Trophoblast cell (in vitro differentiated cells and primary cell): ENCODE measurements around the gene GLI1.
"Not testable (repeated sequence)": the region's sequence is repeated elsewhere in the genome, so short reads cannot be mapped to it uniquely, and the experiment has no call there.

Experiments
- DNase-seq, 2 donors: peaks; one replicate each; pipeline ENCODE4 v3.0.0-alpha.2; 2016
- H2AFZ ChIP-seq: 2 replicates; pipeline ENCODE4 v1.6.1; 2013; ENCODE audit warnings: low read length, moderate library complexity, mild to moderate bottlenecking; ENCODE audit not compliant: insufficient read depth, poor library complexity
- H2AK5ac ChIP-seq: 2 replicates; pipeline ENCODE4 v1.6.1; 2013; ENCODE audit warnings: mild to moderate bottlenecking, low read length
- H2BK120ac ChIP-seq: 2 replicates; pipeline ENCODE4 v1.6.1; 2013; ENCODE audit warnings: low read length, mild to moderate bottlenecking, moderate library complexity; ENCODE audit not compliant: insufficient read depth, poor library complexity
- H2BK12ac ChIP-seq: 2 replicates; pipeline ENCODE4 v1.6.1; 2013; ENCODE audit warnings: mild to moderate bottlenecking, low read length, moderate library complexity
- H2BK5ac ChIP-seq: 2 replicates; pipeline ENCODE4 v1.6.1; 2013; ENCODE audit warnings: low read length, low read depth, moderate library complexity, mild to moderate bottlenecking; ENCODE audit not compliant: poor library complexity
- H3K14ac ChIP-seq: 2 replicates; pipeline ENCODE4 v1.6.1; 2013; ENCODE audit warnings: mild to moderate bottlenecking, low read length
- H3K18ac ChIP-seq: 2 replicates; pipeline ENCODE4 v1.6.1; 2013; ENCODE audit warnings: mild to moderate bottlenecking, low read length
- H3K23ac ChIP-seq: 2 replicates; pipeline ENCODE4 v1.6.1; 2013; ENCODE audit warnings: low read length
- H3K27ac ChIP-seq: 2 replicates; pipeline ENCODE4 v1.5.1; 2013; ENCODE audit warnings: low read depth, mild to moderate bottlenecking, inconsistent platforms, low read length, moderate library complexity
- H3K27me3 ChIP-seq: 2 replicates; pipeline ENCODE4 v1.6.1; 2013; ENCODE audit warnings: inconsistent platforms, mild to moderate bottlenecking, low read length, moderate library complexity; ENCODE audit not compliant: insufficient read depth
- H3K36me3 ChIP-seq, 2 experiments: 1 replicate in 1 of 2; 2 replicates in 1 of 2; pipeline ENCODE4 v1.6.1; 2013; ENCODE audit warnings: low read length in 2 of 2, mild to moderate bottlenecking in 2 of 2, moderate library complexity in 1 of 2; ENCODE audit not compliant: insufficient read depth in 2 of 2, control insufficient read depth in 1 of 2
- H3K4ac ChIP-seq: 2 replicates; pipeline ENCODE4 v1.6.1; 2013; ENCODE audit warnings: low read depth, mild to moderate bottlenecking, low read length, moderate library complexity
- H3K4me1 ChIP-seq, 2 experiments: 1 replicate in 1 of 2; 2 replicates in 1 of 2; pipeline ENCODE4 v1.6.1; 2013; ENCODE audit warnings: low read length in 2 of 2, mild to moderate bottlenecking in 2 of 2, moderate library complexity in 1 of 2; ENCODE audit not compliant: insufficient read depth in 2 of 2, control insufficient read depth in 1 of 2
- H3K4me2 ChIP-seq: 2 replicates; pipeline ENCODE4 v1.6.1; 2013; ENCODE audit warnings: inconsistent platforms, mild to moderate bottlenecking, low read length, moderate library complexity
- H3K4me3 ChIP-seq: 2 replicates; pipeline ENCODE4 v1.5.1; 2013; ENCODE audit warnings: mild to moderate bottlenecking, low read depth, low read length, inconsistent platforms
- H3K79me1 ChIP-seq: one replicate; pipeline ENCODE4 v1.6.1; 2013; ENCODE audit warnings: low read length
- H3K79me2 ChIP-seq: 2 replicates; pipeline ENCODE4 v1.6.1; 2013; ENCODE audit warnings: low read length, mild to moderate bottlenecking; ENCODE audit not compliant: control insufficient read depth, insufficient read depth, poor library complexity
- H3K9ac ChIP-seq: 2 replicates; pipeline ENCODE4 v1.6.1; 2013; ENCODE audit warnings: mild to moderate bottlenecking, low read length
- H3K9me3 ChIP-seq: 2 replicates; pipeline ENCODE4 v1.6.1; 2013; ENCODE audit warnings: low read depth, mild to moderate bottlenecking, control low read depth, inconsistent platforms, low read length; ENCODE audit not compliant: insufficient read depth
- H4K12ac ChIP-seq: 2 replicates; pipeline ENCODE4 v1.6.1; 2013; ENCODE audit warnings: low read depth, mild to moderate bottlenecking, low read length, moderate library complexity
- H4K8ac ChIP-seq: 2 replicates; pipeline ENCODE4 v1.6.1; 2013; ENCODE audit warnings: low read depth, mild to moderate bottlenecking, low read length, moderate library complexity
- H4K91ac ChIP-seq: one replicate; pipeline ENCODE4 v1.6.1; 2013; ENCODE audit warnings: low read depth, mild to moderate bottlenecking, low read length, moderate library complexity
- WGBS: extraction: QIAGEN DNeasy Blood & Tissue Kit; methylation state at CpG from one replicate; pipeline ENCODE4 v1.1.7; 2013; ENCODE audit warnings: missing lambda C conversion rate; ENCODE audit not compliant: insufficient read length, insufficient coverage; ENCODE audit errors: extremely low coverage; 5-methylcytosine and 5-hydroxymethylcytosine counted together

GLI1 gene

DNA sequence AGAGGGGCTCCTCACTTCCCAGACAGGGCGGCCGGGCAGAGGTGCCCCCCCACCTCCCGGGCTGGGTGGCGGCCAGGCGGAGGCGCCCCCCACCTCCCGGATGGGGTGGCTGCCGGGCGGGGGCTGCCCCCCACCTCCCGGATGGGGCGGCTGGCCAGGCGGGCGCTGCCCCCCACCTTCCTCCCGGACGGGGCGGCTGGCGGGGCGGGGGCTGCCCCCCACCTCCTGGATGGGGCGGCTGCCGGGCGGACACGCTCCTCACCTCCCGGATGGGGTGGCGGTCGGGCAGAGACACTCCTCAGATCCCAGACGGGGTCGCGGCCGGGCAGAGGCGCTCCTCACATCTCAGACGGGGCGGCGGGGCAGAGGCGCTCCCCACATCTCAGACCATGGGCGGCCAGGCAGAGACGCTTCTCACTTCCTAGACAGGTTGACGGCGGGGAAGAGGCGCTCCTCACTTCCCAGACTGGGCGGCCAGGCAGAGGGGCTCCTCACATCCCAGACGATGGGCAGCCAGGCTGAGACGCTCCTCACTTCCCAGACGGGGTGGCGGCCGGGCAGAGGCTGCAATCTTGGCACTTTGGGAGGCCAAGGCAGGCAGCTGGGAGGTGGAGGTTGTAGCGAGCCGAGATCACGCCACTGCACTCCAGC is 35.6 kb downstream of the GLI1 start:
- not testable (repeated sequence) for H4K12ac ChIP-seq, H2AK5ac ChIP-seq, H3K27me3 ChIP-seq, H3K4me3 ChIP-seq, H3K9ac ChIP-seq, H2BK5ac ChIP-seq, H2AFZ ChIP-seq, H3K23ac ChIP-seq, H3K4me1 ChIP-seq, H2BK120ac ChIP-seq, H2BK12ac ChIP-seq, H3K9me3 ChIP-seq, H4K91ac ChIP-seq, H3K79me1 ChIP-seq, H3K4ac ChIP-seq, H3K79me2 ChIP-seq, H3K14ac ChIP-seq, H3K4me2 ChIP-seq, DNase-seq, H3K27ac ChIP-seq, H4K8ac ChIP-seq, H3K18ac ChIP-seq
- peaks cover 46 to 61% of the 10 kb centered on the region in 2 experiments for H3K36me3 ChIP-seq
- no CpG with 5 or more reads among the region's 48 CpGs for WGBS

DNA sequence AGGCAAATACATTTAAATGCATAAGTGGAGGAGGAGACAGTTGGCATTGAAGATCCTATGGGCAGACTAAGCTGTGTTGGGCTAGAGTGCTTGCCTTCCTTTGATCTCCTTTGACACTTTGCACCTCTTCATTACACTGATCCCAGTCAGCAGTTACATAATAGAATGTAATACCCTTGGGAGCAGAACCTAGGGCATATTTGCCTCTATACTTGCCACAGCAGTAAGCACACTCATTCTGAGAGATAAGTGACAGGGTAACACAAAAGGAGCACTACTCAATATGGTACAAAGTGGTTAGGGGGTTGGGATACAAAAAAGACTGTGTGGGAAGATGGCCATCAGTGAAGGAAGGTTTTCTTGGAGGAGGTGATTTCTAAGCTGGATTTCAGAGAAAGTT is 37.2 kb downstream of the GLI1 start:
- no peak overlapping the region for H2BK5ac ChIP-seq
- H4K8ac ChIP-seq, result no peak overlapping the region
- no peak overlapping the region for H3K9ac ChIP-seq
- H2BK120ac ChIP-seq, result no peak overlapping the region
- no peak overlapping the region for H2BK12ac ChIP-seq
- H3K9me3 ChIP-seq, result no peaks in the 10 kb centered on the region
- no peak overlapping the region for H3K14ac ChIP-seq
- H3K4me3 ChIP-seq, result no peak overlapping the region
- no peak overlapping the region for H3K4me2 ChIP-seq
- no peak overlapping the region for H4K91ac ChIP-seq
- H3K79me2 ChIP-seq, result no peaks in the 10 kb centered on the region
- no peaks in the 10 kb centered on the region for H3K4me1 ChIP-seq
- no peak overlapping the region for H2AK5ac ChIP-seq
- H3K4ac ChIP-seq, result no peak overlapping the region
- H3K36me3 ChIP-seq, result peaks cover 49 to 62% of the 10 kb centered on the region in 2 experiments
- H3K27ac ChIP-seq, result no peak overlapping the region
- no peak overlapping the region for H2AFZ ChIP-seq
- no peak overlapping the region for H3K18ac ChIP-seq
- no peaks in the 10 kb centered on the region for H3K27me3 ChIP-seq
- H3K79me1 ChIP-seq, result no peaks in the 10 kb centered on the region
- no peak overlapping the region for H4K12ac ChIP-seq
- H3K23ac ChIP-seq, result no peak overlapping the region
- DNase-seq, result no peak

GRCh38 chr12:57497223-57498131 is 37.9 kb downstream of the GLI1 start:
- Histone ChIP-seq H3K79me1 (no peaks in the 10 kb centered on the region), H2BK120ac (no peak overlapping the region), H3K36me3 (peaks cover 49 to 65% of the 10 kb centered on the region in 2 experiments), H3K27ac (no peak overlapping the region), H3K14ac (no peak overlapping the region), H3K4ac (no peak overlapping the region), H3K9ac (no peak overlapping the region), H3K27me3 (no peaks in the 10 kb centered on the region), H3K18ac (no peak overlapping the region), H3K9me3 (no peaks in the 10 kb centered on the region), H4K91ac (no peak overlapping the region), H2AFZ (no peak overlapping the region), H2BK12ac (no peak overlapping the region), H2BK5ac (no peak overlapping the region), H3K79me2 (no peaks in the 10 kb centered on the region), H2AK5ac (no peak overlapping the region), H4K12ac (no peak overlapping the region), H3K4me2 (no peak overlapping the region), H3K23ac (no peak overlapping the region), H3K4me3 (no peak overlapping the region), H4K8ac (no peak overlapping the region), H3K4me1 (no peaks in the 10 kb centered on the region)
- no peak for DNase-seq
- 100% methylated on average over 2 of the region's 12 CpGs for WGBS

DNA sequence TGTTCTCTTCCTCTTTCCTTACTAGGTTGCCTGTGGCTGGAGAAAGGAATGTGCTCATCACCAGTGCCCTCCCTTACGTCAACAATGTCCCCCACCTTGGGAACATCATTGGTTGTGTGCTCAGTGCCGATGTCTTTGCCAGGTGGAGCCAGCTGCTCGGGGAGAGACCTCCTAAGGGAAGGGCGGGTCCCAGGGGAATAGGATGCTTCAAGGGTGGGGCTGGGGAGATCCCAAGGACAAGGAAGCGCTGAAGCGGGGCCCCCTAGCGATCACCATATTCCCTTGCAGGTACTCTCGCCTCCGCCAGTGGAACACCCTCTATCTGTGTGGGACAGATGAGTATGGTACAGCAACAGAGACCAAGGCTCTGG is 38.5 kb downstream of the GLI1 start:
- H3K18ac ChIP-seq, result no peak overlapping the region
- no peaks in the 10 kb centered on the region for H3K79me2 ChIP-seq
- H2BK5ac ChIP-seq, result no peak overlapping the region
- no peak overlapping the region for H3K27ac ChIP-seq
- no peaks in the 10 kb centered on the region for H3K4me1 ChIP-seq
- H3K4me3 ChIP-seq, result no peak overlapping the region
- no peak overlapping the region for H3K4ac ChIP-seq
- H2AK5ac ChIP-seq, result no peak overlapping the region
- H4K8ac ChIP-seq, result no peak overlapping the region
- H3K14ac ChIP-seq, result no peak overlapping the region
- no peaks in the 10 kb centered on the region for H3K79me1 ChIP-seq
- no peak overlapping the region for H4K12ac ChIP-seq
- no peaks in the 10 kb centered on the region for H3K9me3 ChIP-seq
- no CpG with 5 or more reads among the region's 9 CpGs for whole genome bisulfite sequencing
- H3K27me3 ChIP-seq, result no peaks in the 10 kb centered on the region
- no peak overlapping the region for H3K4me2 ChIP-seq
- H4K91ac ChIP-seq, result no peak overlapping the region
- H3K9ac ChIP-seq, result no peak overlapping the region
- no peak overlapping the region for H2BK12ac ChIP-seq
- no peak for DNase-seq
- H3K36me3 ChIP-seq, result peaks cover 52 to 64% of the 10 kb centered on the region in 2 experiments
- no peak overlapping the region for H2BK120ac ChIP-seq
- no peak overlapping the region for H2AFZ ChIP-seq
- no peak overlapping the region for H3K23ac ChIP-seq
